MM.1S (cell line): ENCODE measurements around the gene FKBP1A.

ENCODE experiments used
- DNase-seq: peaks from one replicate; pipeline ENCODE4 v3.0.0-alpha.2; 2015
- H2AFZ ChIP-seq: fragments of 300-600 bp; sonication (generic); 2 replicates; pipeline ENCODE4 v1.6.0; 2016; ENCODE audit warnings: antibody characterized with exemption, low read length
- H3F3A ChIP-seq: fragments of 300-600 bp; sonication (generic); 2 replicates; pipeline ENCODE4 v1.6.1; 2016; ENCODE audit warnings: mild to moderate bottlenecking, antibody characterized with exemption, low read length, moderate library complexity, mixed read lengths; ENCODE audit not compliant: insufficient read depth
- H3K27ac ChIP-seq: fragments of 300-600 bp; sonication (generic); 2 replicates; pipeline ENCODE4 v1.5.1; 2016; ENCODE audit warnings: mild to moderate bottlenecking, low read length
- H3K27me3 ChIP-seq: fragments of 300-600 bp; sonication (generic); replicated peaks from 2 replicates; pipeline ENCODE4 v1.6.0; 2016; ENCODE audit warnings: low read length; ENCODE audit not compliant: insufficient read depth
- H3K36me3 ChIP-seq: fragments of 300-600 bp; sonication (generic); replicated peaks from 2 replicates; pipeline ENCODE4 v1.6.1; 2016; ENCODE audit warnings: mild to moderate bottlenecking, low read length, mixed read lengths; ENCODE audit not compliant: insufficient read depth
- H3K4me1 ChIP-seq: fragments of 300-600 bp; sonication (generic); 2 replicates; pipeline ENCODE4 v1.6.1; 2016; ENCODE audit warnings: low read length, mixed read lengths
- H3K4me2 ChIP-seq: fragments of 300-600 bp; sonication (generic); 2 replicates; pipeline ENCODE4 v1.6.0; 2016; ENCODE audit warnings: low read depth, low read length
- H3K4me3 ChIP-seq: fragments of 300-600 bp; sonication (generic); 2 replicates; pipeline ENCODE4 v1.5.1; 2016; ENCODE audit warnings: low read length, mixed read lengths
- H3K79me2 ChIP-seq: fragments of 300-600 bp; sonication (generic); 2 replicates; pipeline ENCODE4 v1.6.1; 2016; ENCODE audit warnings: mixed run types, low read length, mixed read lengths
- H3K9ac ChIP-seq: fragments of 300-600 bp; sonication (generic); 2 replicates; pipeline ENCODE4 v1.6.1; 2016; ENCODE audit warnings: low read length, mixed read lengths
- H3K9me2 ChIP-seq: fragments of 300-600 bp; sonication (generic); replicated peaks from 2 replicates; pipeline ENCODE4 v1.6.1; 2016; ENCODE audit warnings: mild to moderate bottlenecking, low read length, mixed read lengths; ENCODE audit not compliant: insufficient read depth
- H3K9me3 ChIP-seq: fragments of 300-600 bp; sonication (generic); replicated peaks from 2 replicates; pipeline ENCODE4 v1.6.1; 2016; ENCODE audit warnings: mild to moderate bottlenecking, low read length, mixed read lengths; ENCODE audit not compliant: insufficient read depth
- H4K20me1 ChIP-seq: fragments of 300-600 bp; sonication (generic); 2 replicates; pipeline ENCODE4 v1.6.1; 2016; ENCODE audit warnings: mild to moderate bottlenecking, low read length, moderate library complexity, mixed read lengths; ENCODE audit not compliant: insufficient read depth
- EZH2 ChIP-seq: fragments of 300-600 bp; sonication (generic); optimal IDR thresholded peaks from 2 replicates; pipeline ENCODE3; 2017; ENCODE audit warnings: low read depth, mild to moderate bottlenecking, antibody characterized with exemption, low read length, mixed read lengths
- EZH2phosphoT487 ChIP-seq: fragments of 300-600 bp; sonication (generic); IDR thresholded peaks from 2 replicates; pipeline ENCODE4 v1.6.1; 2018; ENCODE audit warnings: antibody characterized with exemption, low read length
- TF ChIP-seq, protein P1 (sequence below): fragments of 300-600 bp; sonication (generic); IDR thresholded peaks from 2 replicates; pipeline ENCODE4 v1.5.1; 2016; ENCODE audit warnings: antibody characterized with exemption, low read length, mixed read lengths

The FKBP1A gene

DNA sequence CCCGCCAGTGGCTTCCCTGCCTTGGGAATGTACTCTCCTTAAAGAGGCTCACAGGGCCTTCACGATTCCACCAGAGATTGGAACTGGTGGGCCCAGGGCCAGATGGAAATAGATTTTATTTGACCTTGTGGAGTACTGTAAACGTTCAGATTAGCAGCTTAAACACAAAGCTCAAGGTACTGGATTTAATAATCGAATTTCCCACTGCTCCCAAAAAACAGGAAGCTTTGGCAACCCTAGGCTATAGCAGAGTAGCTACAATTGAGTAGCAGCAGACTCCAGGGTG is 71.3 kb downstream of the FKBP1A start:
- H3F3A ChIP-seq, result peaks cover 7% of the 10 kb centered on the region; the same call in 1 of the 2 replicates
- no peak overlapping the region for H2AFZ ChIP-seq
- H3K4me3 ChIP-seq, result no peak overlapping the region
- TF ChIP-seq EZH2 (no peak), EZH2phosphoT487 (no peak)
- TF ChIP-seq, protein P1, sequence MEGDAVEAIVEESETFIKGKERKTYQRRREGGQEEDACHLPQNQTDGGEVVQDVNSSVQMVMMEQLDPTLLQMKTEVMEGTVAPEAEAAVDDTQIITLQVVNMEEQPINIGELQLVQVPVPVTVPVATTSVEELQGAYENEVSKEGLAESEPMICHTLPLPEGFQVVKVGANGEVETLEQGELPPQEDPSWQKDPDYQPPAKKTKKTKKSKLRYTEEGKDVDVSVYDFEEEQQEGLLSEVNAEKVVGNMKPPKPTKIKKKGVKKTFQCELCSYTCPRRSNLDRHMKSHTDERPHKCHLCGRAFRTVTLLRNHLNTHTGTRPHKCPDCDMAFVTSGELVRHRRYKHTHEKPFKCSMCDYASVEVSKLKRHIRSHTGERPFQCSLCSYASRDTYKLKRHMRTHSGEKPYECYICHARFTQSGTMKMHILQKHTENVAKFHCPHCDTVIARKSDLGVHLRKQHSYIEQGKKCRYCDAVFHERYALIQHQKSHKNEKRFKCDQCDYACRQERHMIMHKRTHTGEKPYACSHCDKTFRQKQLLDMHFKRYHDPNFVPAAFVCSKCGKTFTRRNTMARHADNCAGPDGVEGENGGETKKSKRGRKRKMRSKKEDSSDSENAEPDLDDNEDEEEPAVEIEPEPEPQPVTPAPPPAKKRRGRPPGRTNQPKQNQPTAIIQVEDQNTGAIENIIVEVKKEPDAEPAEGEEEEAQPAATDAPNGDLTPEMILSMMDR, result no peak
- no peaks in the 10 kb centered on the region for H3K36me3 ChIP-seq
- no peak for DNase-seq
- H3K9ac ChIP-seq, result no peak overlapping the region
- H3K79me2 ChIP-seq, result peaks cover 14% of the 10 kb centered on the region
- peaks cover 24% of the 10 kb centered on the region for H3K4me1 ChIP-seq
- H3K27me3 ChIP-seq, result no peaks in the 10 kb centered on the region
- no peak overlapping the region for H3K4me2 ChIP-seq
- H3K27ac ChIP-seq, result no peak overlapping the region
- H3K9me2 ChIP-seq, result no peaks in the 10 kb centered on the region
- H4K20me1 ChIP-seq, result no peaks in the 10 kb centered on the region
- H3K9me3 ChIP-seq, result no peaks in the 10 kb centered on the region

DNA sequence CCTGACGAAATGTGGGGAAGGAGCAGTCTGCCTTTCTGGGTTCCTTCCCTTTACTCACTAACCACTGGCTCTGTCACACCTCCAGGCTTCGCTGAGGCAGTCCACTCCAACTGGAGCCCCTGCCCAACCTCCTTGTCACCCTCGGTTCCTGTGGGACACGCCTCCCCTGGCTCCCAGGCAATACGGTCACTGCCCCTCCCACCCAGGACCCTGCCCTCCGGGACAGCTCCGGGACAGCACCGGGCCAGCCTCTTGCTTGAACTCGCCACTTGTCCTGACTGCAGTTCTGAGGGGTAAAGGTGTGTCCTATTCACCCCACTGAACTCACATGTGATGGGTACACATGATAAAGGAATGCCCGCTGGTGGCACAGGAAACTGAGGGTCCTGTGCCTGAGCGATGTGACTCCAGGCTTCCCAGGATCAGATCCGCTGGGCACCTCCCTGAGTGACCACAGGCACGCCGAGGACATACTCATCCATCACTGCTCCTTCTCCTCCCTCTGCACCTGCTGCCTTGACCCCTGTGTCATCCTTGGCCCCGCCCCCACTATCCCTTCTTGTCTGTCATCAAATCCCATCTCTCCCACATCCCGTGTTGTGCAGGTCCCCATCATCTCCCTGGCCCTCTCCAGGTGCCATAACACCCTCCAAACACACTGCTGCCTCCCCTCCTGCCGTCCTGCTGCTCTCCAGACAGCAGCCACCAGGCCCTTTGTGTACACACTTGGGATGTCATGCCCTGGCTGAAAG is 71.8 kb downstream of the FKBP1A start:
- Histone ChIP-seq H2AFZ (no peak overlapping the region), H3K4me2 (no peak overlapping the region), H3K9ac (no peak overlapping the region), H3K4me3 (no peak overlapping the region), H3K27ac (no peak overlapping the region), H3K4me1 (peaks cover 19% of the 10 kb centered on the region), H3K9me2 (no peaks in the 10 kb centered on the region), H4K20me1 (no peaks in the 10 kb centered on the region), H3K79me2 (peaks cover 9% of the 10 kb centered on the region), H3K9me3 (no peaks in the 10 kb centered on the region), H3F3A (peaks cover 9% of the 10 kb centered on the region; the same call in 1 of the 2 replicates), H3K36me3 (no peaks in the 10 kb centered on the region), H3K27me3 (no peaks in the 10 kb centered on the region)
- DNase-seq, result no peak
- TF ChIP-seq EZH2 (no peak), EZH2phosphoT487 (no peak)
- TF ChIP-seq, protein P1, result no peak

DNA sequence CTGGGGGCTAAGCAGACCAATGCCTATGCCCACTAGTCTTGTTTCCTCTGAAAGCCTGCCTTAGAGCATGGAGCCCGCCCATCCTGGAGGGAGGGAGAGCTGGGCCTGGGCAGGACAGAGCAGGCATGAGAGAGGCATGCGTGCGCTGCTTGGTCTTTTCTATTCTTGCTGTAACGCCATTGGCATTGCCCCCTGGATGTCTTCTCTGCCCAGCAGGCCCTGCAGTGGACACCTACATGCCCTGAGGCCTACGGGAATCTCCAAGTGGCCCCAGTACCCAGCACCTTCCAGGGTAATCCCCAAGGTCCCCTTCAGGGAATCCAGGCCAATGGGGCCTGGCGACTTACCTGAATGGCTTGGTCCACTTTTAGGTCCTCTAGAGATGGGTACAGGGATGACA is 72.8 kb downstream of the FKBP1A start:
- Histone ChIP-seq H3K4me3 (no peak overlapping the region), H3K9me3 (no peaks in the 10 kb centered on the region), H3K4me1 (peaks cover 17% of the 10 kb centered on the region), H3K4me2 (no peak overlapping the region), H3K79me2 (no peaks in the 10 kb centered on the region), H3K36me3 (no peaks in the 10 kb centered on the region), H2AFZ (no peak overlapping the region), H3K9ac (no peak overlapping the region), H3K27me3 (no peaks in the 10 kb centered on the region), H3K9me2 (no peaks in the 10 kb centered on the region), H3F3A (peaks cover 9% of the 10 kb centered on the region; the same call in 1 of the 2 replicates), H4K20me1 (no peaks in the 10 kb centered on the region), H3K27ac (no peak overlapping the region)
- no peak for DNase-seq
- TF ChIP-seq EZH2phosphoT487 (no peak), EZH2 (no peak)
- TF ChIP-seq, protein P1, result no peak
